Stomach (tissue), 4 donors: ENCODE data around the gene GPR176.

Experiments
- CTCF ChIP-seq, 7 experiments: fragments of 450-650 bp in 4 of 7; fragments of 200-600 bp in 3 of 7; sonication (generic) in 3 of 7; IDR thresholded peaks; one replicate each; pipeline ENCODE4 v1.5.1; 2016 to 2019; ENCODE audit warnings: antibody characterized with exemption in 7 of 7, control low read depth in 2 of 7, mild to moderate bottlenecking in 1 of 7
- EP300 ChIP-seq: sonication (generic); formaldehyde crosslinking; IDR thresholded peaks from one replicate; pipeline ENCODE4 v1.6.1; 2017; ENCODE audit warnings: antibody characterized with exemption
- POLR2A ChIP-seq, 4 donors: fragments of 450-650 bp; IDR thresholded peaks; one replicate each; pipeline ENCODE4 v1.6.1; 2016; ENCODE audit warnings: antibody characterized with exemption in 4 of 4, control low read depth in 2 of 4, mild to moderate bottlenecking in 1 of 4, moderate library complexity in 1 of 4
- POLR2AphosphoS5 ChIP-seq, 3 donors: sonication (generic); formaldehyde crosslinking; IDR thresholded peaks; one replicate each; pipeline ENCODE4 v1.6.1; 2016; ENCODE audit warnings: antibody characterized with exemption in 3 of 3

- TF ChIP-seq POLR2A (IDR thresholded peaks at IDR 0.05) (no peak), POLR2AphosphoS5 (IDR thresholded peaks at IDR 0.05) (peak in 1 of 3 donors; percentile 20), CTCF (IDR thresholded peaks at IDR 0.05) (no peak), EP300 (no peak)
These were observed 116.0 kb downstream of the GPR176 start for GRCh38 chr15:39804026-39804425.
